Epithelial cell of esophagus (primary cell): ENCODE results near the gene PKD2L1.

ENCODE experiments used
- DNase-seq: peaks from one replicate; pipeline ENCODE4 v3.0.0; 2010; ENCODE audit warnings: low read depth
- H3K4me3 ChIP-seq: 2 replicates; pipeline ENCODE4 v1.5.1; 2011; ENCODE audit warnings: mild to moderate bottlenecking, low read length, control low read depth
- TF ChIP-seq, protein P1 (sequence below): IDR thresholded peaks from 2 replicates; pipeline ENCODE4 v1.5.1; 2011; ENCODE audit warnings: low read depth, mild to moderate bottlenecking, low read length, control low read depth, inconsistent platforms; ENCODE audit not compliant: insufficient read depth; ENCODE audit errors: missing control alignments

Gene PKD2L1

DNA sequence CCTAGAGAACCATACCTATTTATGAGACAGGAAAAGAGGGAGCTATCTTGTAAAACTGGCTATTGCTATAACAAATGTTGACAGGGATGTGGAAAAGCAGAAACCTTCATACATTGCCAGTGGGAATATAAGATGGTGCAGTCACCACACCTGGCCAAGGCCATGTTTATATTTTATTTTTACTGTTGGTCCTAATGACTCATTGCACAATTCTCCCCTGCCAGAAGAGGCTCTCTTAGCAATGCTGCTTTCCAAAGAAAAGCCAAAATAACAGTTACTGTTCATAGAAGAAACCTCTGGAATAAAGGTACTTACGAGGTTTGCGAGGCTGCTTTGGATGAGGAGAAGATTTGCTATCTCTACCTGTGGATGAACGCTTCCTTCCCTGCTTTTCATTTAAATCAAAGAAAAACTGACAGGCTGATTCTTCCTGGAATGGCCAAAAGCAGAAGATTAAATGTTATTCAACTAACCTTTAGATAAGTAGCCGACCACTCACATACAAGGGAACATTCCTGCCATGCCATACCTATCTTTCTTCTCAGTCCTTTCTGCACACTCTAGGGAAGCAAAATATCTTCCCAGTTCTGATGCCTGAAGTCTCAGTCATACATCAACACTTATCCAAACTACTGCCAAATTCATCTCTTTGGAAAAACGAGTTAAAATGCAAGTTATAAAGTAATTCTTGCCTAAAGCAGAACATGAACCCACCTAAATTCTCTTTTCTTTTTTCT lies 84.4 kb downstream of the PKD2L1 start:
- DNase-seq: no peak
- no peak overlapping the region for H3K4me3 ChIP-seq
- TF ChIP-seq, protein P1, sequence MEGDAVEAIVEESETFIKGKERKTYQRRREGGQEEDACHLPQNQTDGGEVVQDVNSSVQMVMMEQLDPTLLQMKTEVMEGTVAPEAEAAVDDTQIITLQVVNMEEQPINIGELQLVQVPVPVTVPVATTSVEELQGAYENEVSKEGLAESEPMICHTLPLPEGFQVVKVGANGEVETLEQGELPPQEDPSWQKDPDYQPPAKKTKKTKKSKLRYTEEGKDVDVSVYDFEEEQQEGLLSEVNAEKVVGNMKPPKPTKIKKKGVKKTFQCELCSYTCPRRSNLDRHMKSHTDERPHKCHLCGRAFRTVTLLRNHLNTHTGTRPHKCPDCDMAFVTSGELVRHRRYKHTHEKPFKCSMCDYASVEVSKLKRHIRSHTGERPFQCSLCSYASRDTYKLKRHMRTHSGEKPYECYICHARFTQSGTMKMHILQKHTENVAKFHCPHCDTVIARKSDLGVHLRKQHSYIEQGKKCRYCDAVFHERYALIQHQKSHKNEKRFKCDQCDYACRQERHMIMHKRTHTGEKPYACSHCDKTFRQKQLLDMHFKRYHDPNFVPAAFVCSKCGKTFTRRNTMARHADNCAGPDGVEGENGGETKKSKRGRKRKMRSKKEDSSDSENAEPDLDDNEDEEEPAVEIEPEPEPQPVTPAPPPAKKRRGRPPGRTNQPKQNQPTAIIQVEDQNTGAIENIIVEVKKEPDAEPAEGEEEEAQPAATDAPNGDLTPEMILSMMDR: no peak

DNA sequence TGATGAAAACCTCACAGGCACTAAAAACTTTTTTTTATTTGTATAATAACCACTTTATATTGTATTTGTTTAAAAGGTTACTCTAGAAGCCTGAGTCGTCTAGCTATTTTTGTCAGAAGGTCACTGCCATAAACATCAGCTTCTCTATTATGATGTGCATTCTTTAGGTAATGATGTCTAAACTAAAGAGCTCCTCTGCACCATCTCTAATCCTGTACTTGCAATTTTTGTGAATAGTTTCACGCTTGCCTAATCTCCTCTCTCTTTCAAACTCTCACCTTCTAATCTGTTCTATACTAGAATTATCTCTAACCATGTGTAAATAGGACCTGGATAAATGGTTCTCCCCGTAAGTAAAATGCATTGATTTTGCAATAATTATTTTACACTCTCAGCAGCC lies 90.2 kb downstream of the PKD2L1 start:
- no peak for DNase-seq
- no peak overlapping the region for H3K4me3 ChIP-seq
- TF ChIP-seq, protein P1: no peak

DNA sequence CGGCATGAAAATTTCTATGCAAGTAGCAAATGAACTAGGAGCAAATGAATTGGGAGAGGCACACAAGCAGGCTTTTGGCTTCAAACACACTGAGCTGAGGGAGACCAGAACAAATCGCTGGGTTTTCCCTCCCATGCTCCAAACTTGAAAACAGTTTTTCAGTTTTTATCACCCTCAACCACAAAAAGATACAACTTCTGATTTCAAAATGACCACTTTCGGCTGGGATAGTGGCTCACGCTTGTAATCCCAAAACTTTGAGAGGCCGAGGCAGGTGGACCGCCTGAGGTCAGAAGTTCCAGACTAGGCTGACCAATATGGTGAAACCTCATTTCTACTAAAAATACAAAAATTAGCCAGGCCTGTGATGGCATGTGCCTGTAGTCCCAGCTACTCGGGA lies 91.6 kb downstream of the PKD2L1 start:
- no peak overlapping the region for H3K4me3 ChIP-seq
- DNase-seq: no peak
- TF ChIP-seq, protein P1: no peak
